Measurements from ENCODE around the gene SEL1L. TPM values are rescaled to one million over a fixed set of nuclear protein-coding genes. Genes with fewer than 3 reads are reported as not detected.

Gene SEL1L
- total and polyA plus RNA-seq, 2 of the 13 experiments (the other 11 are each of a cell fraction or from before 2014, with no cell fraction given), result 15.3 to 61.0 TPM

- no peaks in the 10 kb centered on the region for H3K9me3 ChIP-seq (ENCODE audit: low read length)
- no peak overlapping the region for H3K27ac ChIP-seq (ENCODE audit: extremely low read length, insufficient read depth, low read length)
- ChIA-PET POLR2A (interaction anchor here (1.5 kb wide), 1 partner anchor 10 kb away, joined by 3 read pairs; no protein-coding TSS in a partner anchor), CTCF (ENCODE audit: low intra/inter-chr PET ratio, low total read pairs) (no interaction called here)
- ATAC-seq (no peak), DNase-seq (ENCODE audit: low spot score) (no peak), FAIRE-seq (no peak)
- H3K4me2 ChIP-seq (ENCODE audit: low read depth, low read length), result no peak overlapping the region
- H3K9ac ChIP-seq (ENCODE audit: insufficient read depth, low read depth, low read length), result no peak overlapping the region
- H3K79me2 ChIP-seq (ENCODE audit: insufficient read depth, low read length), result peaks cover 4% of the 10 kb centered on the region
- peaks cover 24% of the 10 kb centered on the region for H3K4me1 ChIP-seq (ENCODE audit: insufficient read depth, low read length)
- no peak overlapping the region for H3K4me3 ChIP-seq (replicated peaks in 1 of 3; ENCODE audit: insufficient read depth in 1 of 3, low read depth in 2 of 3, low read length in 3 of 3)
- no peaks in the 10 kb centered on the region for H4K20me1 ChIP-seq (ENCODE audit: insufficient read depth, low read length)
- BruUV-seq (replicated peaks), result no TSS peak
- in situ Hi-C loops (cut with HindIII; ENCODE audit: extremely low pct_ligation_motif_present, low pct_unique_long_range_greater_than_20kb) (no loop called here), intact Hi-C loops (cut with micrococcal nuclease; ENCODE audit: unreplicated experiment) (no loop called here)
- H3K36me3 ChIP-seq (replicated peaks in 1 of 2; ENCODE audit: control insufficient read depth in 1 of 2, insufficient read depth in 2 of 2, low read length in 2 of 2), result peaks cover 7 to 50% of the 10 kb centered on the region in 2 experiments
- WGBS (ENCODE audit: low lambda C conversion rate), result 95% methylated on average over 2 of the region's 2 CpGs
- H3K27me3 ChIP-seq (ENCODE audit: control insufficient read depth in 1 of 2, insufficient read depth in 2 of 2, low read length in 2 of 2), result no peaks in the 10 kb centered on the region
- H2AFZ ChIP-seq (ENCODE audit: low read length), result no peak overlapping the region
- TF ChIP-seq ZNF816 (CRISPR knock-in tag; IDR thresholded peaks at IDR 0.05; ENCODE audit: borderline replicate concordance), result no peak
Observed at GRCh38 chr14:81523616-81524015, 10.0 kb downstream of the SEL1L start.

GRCh38 chr14:81523016-81523415, 10.6 kb downstream of the SEL1L start:
- H3K9ac ChIP-seq (ENCODE audit: insufficient read depth, low read depth, low read length), result no peak overlapping the region
- POLR2A ChIA-PET, result interaction anchor here (1.5 kb wide), 1 partner anchor 11 kb away, joined by 3 read pairs; no protein-coding TSS in a partner anchor
- TF ChIP-seq ELF1 (CRISPR knock-in tag; IDR thresholded peaks at IDR 0.05), result no peak
- TF ChIP-seq ZBTB40 (IDR thresholded peaks at IDR 0.05), result no peak
- no peak for TF ChIP-seq ZBTB40 (CRISPR knock-in tag; IDR thresholded peaks at IDR 0.05)
- no peak for TF ChIP-seq ATF6 (CRISPR knock-in tag; conservative IDR thresholded peaks at IDR 0.05)
- no peak for TF ChIP-seq KLF16 (CRISPR knock-in tag; IDR thresholded peaks at IDR 0.05)
- TF ChIP-seq MYC (CRISPR knock-in tag; IDR thresholded peaks at IDR 0.05; ENCODE audit: borderline replicate concordance), result no peak
- no peak for TF ChIP-seq ZNF230 (CRISPR knock-in tag; IDR thresholded peaks at IDR 0.05)

More at GRCh38 chr14:81523016-81523415, 10.6 kb downstream of the SEL1L start:
- no peak for FAIRE-seq
- 100% methylated on average over 4 of the region's 4 CpGs for WGBS (ENCODE audit: low lambda C conversion rate)
- in situ Hi-C loops (cut with HindIII; ENCODE audit: extremely low pct_ligation_motif_present, low pct_unique_long_range_greater_than_20kb), result no loop called here
- no peak for ATAC-seq
- no peak overlapping the region for H3K4me2 ChIP-seq (ENCODE audit: low read depth, low read length)
- no peak for DNase-seq (ENCODE audit: low spot score)
- no peaks in the 10 kb centered on the region for H4K20me1 ChIP-seq (ENCODE audit: insufficient read depth, low read length)
- H3K27me3 ChIP-seq (ENCODE audit: control insufficient read depth in 1 of 2, insufficient read depth in 2 of 2, low read length in 2 of 2), result no peaks in the 10 kb centered on the region
- H3K27ac ChIP-seq (ENCODE audit: extremely low read length, insufficient read depth, low read length), result no peak overlapping the region
- CTCF ChIA-PET (ENCODE audit: low intra/inter-chr PET ratio, low total read pairs), result no interaction called here
- no peaks in the 10 kb centered on the region for H3K9me3 ChIP-seq (ENCODE audit: low read length)
- H3K4me1 ChIP-seq (ENCODE audit: insufficient read depth, low read length), result peaks cover 30% of the 10 kb centered on the region
- H3K79me2 ChIP-seq (ENCODE audit: insufficient read depth, low read length), result peaks cover 2% of the 10 kb centered on the region
- intact Hi-C loops (cut with micrococcal nuclease; ENCODE audit: unreplicated experiment), result no loop called here
- no peak overlapping the region for H2AFZ ChIP-seq (ENCODE audit: low read length)
- BruUV-seq (replicated peaks), result no TSS peak
- H3K4me3 ChIP-seq (replicated peaks in 1 of 3; ENCODE audit: insufficient read depth in 1 of 3, low read depth in 2 of 3, low read length in 3 of 3), result no peak overlapping the region
- H3K36me3 ChIP-seq (replicated peaks in 1 of 2; ENCODE audit: control insufficient read depth in 1 of 2, insufficient read depth in 2 of 2, low read length in 2 of 2), result peaks cover 7 to 49% of the 10 kb centered on the region in 2 experiments
